HEK293T (cell line): ENCODE results near the gene SPDYE2.
"Not testable (repeated sequence)": the region's sequence is repeated elsewhere in the genome, so short reads cannot be mapped to it uniquely, and the experiment has no call there.

Experiments used
- BHLHE40 ChIP-seq: fragments of 450-650 bp; IDR thresholded peaks from 2 replicates; pipeline ENCODE4 v1.6.1; 2016; ENCODE audit warnings: mild to moderate bottlenecking, moderate library complexity, borderline replicate concordance
- CTBP1 ChIP-seq: fragments of 450-650 bp; IDR thresholded peaks from 2 replicates; pipeline ENCODE4 v1.6.1; 2016; ENCODE audit warnings: borderline replicate concordance
- ELF4 ChIP-seq: fragments of 450-650 bp; IDR thresholded peaks from 2 replicates; pipeline ENCODE4 v1.6.1; 2017; ENCODE audit warnings: antibody characterized with exemption
- FOXK2 ChIP-seq: fragments of 450-650 bp; IDR thresholded peaks from 2 replicates; pipeline ENCODE4 v1.6.1; 2016; ENCODE audit warnings: mild to moderate bottlenecking
- FOXM1 ChIP-seq: fragments of 450-650 bp; IDR thresholded peaks from 2 replicates; pipeline ENCODE4 v1.6.1; 2017; ENCODE audit warnings: mild to moderate bottlenecking, borderline replicate concordance
- L3MBTL2 ChIP-seq: fragments of 450-650 bp; conservative IDR thresholded peaks from 2 replicates; pipeline ENCODE4 v1.6.1; 2016; ENCODE audit warnings: mild to moderate bottlenecking
- NFRKB ChIP-seq: fragments of 450-650 bp; IDR thresholded peaks from 2 replicates; pipeline ENCODE4 v1.6.1; 2016; ENCODE audit warnings: mild to moderate bottlenecking, moderate library complexity
- SP1 ChIP-seq: fragments of 450-650 bp; IDR thresholded peaks from 2 replicates; pipeline ENCODE4 v1.6.1; 2017
- SUZ12 ChIP-seq: fragments of 450-650 bp; IDR thresholded peaks from 2 replicates; pipeline ENCODE4 v1.6.1; 2016; ENCODE audit warnings: mild to moderate bottlenecking
- TARDBP ChIP-seq: fragments of 450-650 bp; IDR thresholded peaks from 2 replicates; pipeline ENCODE4 v1.6.1; 2016
- ZNF384 ChIP-seq: fragments of 450-650 bp; IDR thresholded peaks from 2 replicates; pipeline ENCODE4 v1.6.1; 2016
- TF ChIP-seq, protein P1 (sequence below): fragments of 450-650 bp; IDR thresholded peaks from 2 replicates; pipeline ENCODE4 v1.6.1; 2016

DNA sequence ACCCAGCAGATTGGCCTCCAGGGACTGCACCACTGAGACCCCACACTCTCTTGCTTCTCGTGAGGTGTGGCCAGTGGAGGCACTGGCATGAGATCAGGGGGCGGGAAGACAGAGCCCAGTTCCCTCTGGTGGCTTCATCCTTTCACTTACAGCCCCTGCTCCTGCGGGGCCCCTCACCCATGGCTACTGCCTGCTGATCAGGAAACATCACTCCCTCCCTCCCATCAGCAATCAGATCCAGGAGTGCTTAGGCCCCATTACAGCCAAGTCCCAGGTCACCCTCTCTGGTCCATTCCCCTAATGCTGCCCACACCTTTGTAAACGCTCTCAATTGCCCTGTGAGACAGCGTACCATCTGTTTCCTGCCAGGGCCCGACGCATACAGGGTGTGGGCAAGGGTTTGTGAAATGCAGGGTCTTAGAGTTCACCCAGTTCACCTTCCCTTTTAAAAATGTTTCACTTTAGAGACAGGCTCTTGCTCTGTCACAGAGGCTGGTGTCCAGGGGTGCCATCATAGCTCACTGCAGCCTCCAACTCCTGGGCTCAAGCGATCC, 15.9 kb upstream of the SPDYE2 start:
- not testable (repeated sequence) for TF ChIP-seq SP1, BHLHE40, L3MBTL2, NFRKB, CTBP1, TARDBP, SUZ12, FOXK2, ZNF384, ELF4, FOXM1
- TF ChIP-seq, protein P1, sequence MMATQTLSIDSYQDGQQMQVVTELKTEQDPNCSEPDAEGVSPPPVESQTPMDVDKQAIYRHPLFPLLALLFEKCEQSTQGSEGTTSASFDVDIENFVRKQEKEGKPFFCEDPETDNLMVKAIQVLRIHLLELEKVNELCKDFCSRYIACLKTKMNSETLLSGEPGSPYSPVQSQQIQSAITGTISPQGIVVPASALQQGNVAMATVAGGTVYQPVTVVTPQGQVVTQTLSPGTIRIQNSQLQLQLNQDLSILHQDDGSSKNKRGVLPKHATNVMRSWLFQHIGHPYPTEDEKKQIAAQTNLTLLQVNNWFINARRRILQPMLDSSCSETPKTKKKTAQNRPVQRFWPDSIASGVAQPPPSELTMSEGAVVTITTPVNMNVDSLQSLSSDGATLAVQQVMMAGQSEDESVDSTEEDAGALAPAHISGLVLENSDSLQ, result not testable (repeated sequence)
